HG02678 (cell line): ENCODE results near the gene KRT222.

ENCODE experiments used
- ATAC-seq: cut with Tn5 transposase; IDR thresholded peaks from one replicate; pipeline ENCODE4 v1.9.1; 2021; ENCODE audit warnings: mild to moderate bottlenecking, moderate library complexity; ENCODE audit not compliant: unreplicated experiment

KRT222 gene

GRCh38 chr17:40615841-40616476 is 49.0 kb downstream of the KRT222 start:
- ATAC-seq = no peak

GRCh38 chr17:40615068-40615840 is 49.7 kb downstream of the KRT222 start:
- ATAC-seq = peak; percentile 61

DNA sequence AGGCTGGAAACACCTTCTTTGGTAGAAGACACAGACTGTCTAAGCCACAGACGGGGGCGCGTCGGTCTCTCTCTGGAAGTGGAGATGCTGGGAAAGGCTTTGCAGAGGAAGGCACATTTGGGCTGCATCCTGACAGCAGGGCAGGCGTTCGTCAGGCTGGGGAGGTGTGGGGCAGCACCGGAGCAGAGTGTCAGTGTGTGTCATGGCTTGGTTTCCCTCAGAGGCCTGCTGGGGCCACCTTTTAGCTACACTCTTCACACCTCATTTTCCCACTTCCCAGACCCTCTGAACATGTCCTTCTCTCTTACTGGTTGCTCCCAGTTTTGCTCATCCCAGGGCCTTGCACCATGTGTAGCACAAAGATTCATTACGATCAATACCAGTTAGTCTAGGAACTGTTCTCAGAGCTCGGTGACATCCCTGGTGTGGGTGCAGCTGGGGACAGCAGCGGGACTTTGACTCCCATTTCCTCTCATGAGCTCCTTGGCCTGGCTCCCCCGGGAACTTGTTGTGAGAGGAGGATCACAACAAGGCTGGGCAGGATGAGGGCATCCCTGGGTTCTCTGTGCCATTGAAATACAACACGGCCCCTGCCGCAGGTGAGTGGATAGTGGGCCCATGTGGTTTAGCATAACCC is 50.4 kb downstream of the KRT222 start:
- ATAC-seq = no peak

DNA sequence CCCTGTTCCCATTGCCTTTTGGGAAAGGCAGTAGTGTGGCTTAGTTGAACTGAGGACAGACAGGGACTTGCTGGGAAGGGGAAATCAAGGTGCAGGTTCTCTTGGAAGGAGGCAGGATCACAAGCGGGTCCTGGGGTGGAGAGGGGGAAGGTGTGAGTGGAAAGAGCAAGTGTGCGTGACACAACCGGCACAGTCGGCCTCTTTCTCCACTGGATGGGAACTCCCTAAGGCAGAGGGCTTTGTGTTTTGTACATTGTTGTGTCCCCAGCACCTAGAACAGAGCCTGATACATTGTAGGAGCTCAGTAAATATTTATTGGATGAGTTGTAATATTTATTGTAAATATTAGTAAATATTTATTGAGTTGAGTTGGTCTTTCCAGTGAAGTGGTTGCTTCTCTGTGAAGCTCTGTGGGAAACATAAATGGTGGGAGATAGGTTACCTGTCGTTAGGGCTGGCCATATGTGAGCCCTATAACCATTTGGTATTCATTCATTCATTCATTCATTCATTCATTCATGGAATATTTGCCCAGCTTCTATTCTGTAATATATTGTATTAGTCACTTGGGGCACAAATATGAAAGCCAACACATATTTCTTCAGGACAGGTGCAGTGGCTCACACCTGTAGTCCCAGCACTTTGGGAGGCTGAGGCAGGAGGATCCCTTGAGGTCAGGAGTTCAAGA is 51.4 kb downstream of the KRT222 start:
- no peak for ATAC-seq

- ATAC-seq = no peak
Measured at GRCh38 chr17:40612599-40613244, 52.3 kb downstream of the KRT222 start.

DNA sequence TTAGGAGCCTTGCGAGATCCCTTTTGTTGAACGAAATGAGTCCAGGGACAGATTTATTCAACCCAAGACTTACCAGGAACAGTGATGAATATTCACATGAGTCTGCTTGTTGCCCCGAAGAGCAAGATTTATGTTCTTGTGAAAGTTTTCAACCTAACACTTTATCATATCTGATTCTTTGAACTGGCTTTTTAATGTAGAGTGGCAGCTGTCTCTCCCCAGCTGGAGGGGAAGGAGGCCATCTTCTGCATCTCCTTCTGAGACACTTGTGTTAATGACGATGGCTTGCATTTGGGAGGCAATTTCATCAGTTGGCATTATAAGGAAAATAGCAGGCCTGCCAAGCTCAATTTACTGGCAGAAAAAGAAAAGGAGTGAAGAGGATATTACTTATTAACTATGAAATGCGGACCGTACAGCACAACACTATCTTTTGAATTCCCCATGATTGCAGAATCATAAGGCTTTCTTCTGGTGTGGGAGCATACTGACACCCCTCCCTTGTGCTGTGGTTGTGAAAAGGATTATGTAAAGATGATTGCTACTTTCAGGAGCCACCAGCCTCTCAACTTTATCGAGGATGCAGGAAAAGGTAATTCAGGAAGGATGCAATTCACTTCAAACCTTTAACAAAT is 53.0 kb downstream of the KRT222 start:
- ATAC-seq = no peak

DNA sequence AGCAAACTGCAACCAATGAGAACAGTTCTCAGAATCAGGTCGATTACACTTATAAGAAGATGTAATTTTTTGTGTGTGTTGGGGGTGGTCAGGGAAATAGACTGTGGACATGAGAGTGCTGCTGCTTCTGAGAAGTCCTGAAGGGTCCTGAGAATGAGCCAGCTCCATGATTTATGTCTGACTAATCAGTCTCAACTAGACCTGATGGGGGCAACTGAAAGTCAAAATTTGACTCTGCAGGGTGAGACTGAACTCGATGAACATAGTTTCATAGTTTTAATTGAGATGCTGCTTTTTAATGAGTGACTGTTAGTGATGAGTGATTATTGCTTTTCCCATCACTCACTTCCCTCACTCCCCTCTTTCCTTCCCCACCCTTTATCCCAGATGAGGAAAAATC is 54.6 kb downstream of the KRT222 start:
- ATAC-seq = no peak

DNA sequence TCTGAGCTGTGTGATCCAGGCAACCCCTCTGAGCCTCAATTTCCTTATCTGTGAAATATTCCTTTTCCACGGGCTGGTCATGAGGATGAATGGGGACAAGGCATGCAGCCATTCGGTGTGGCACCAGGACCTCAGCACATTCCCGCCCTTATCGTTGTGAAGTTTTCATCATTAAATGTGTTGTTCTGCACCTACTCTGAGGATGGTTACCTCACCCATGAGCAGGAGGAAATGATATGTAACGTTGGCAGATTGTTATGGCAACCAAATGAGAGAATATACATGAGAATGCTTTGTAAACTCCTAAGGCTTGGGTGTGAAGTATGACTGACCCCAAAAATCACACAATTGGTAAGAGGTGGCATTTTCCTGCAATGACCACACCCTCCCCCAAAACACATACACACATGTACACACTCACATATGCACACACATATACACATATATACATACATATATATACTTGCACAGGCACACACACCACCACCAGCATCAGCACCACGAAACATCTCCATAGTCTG is 56.9 kb downstream of the KRT222 start:
- ATAC-seq = no peak

- no peak for ATAC-seq
Measured at GRCh38 chr17:40607641-40608040, 57.3 kb downstream of the KRT222 start.

- no peak for ATAC-seq
Measured at GRCh38 chr17:40606548-40607353, 58.2 kb downstream of the KRT222 start.

DNA sequence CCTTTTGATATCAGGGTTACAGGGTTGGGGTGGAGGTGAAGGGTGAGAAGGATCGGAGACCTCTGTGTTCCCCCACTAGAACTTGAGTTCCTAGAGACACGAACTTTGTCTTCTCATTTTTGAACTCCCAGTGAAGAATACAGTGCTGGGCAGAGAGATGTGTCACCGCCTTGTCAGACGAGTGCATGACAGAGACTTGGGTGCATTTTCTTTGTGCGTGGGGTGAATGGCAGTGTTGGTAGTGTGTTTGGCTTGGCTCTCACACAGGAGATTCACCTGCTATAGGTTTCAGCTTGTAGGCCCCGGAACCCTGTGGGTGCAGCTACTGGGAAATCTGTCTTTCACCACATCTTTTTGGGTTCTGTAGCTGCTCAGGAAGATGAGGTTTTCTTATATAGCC is 59.7 kb downstream of the KRT222 start:
- ATAC-seq = no peak
